Ishikawa (cell line): ENCODE data around the gene RASL10B.

Source experiments
- EP300 ChIP-seq: IDR thresholded peaks from 2 replicates; pipeline ENCODE4 v1.6.1; 2012; ENCODE audit warnings: borderline replicate concordance
- RAD21 ChIP-seq: IDR thresholded peaks from 2 replicates; pipeline ENCODE4 v1.6.1; 2012; ENCODE audit warnings: low read depth
- TEAD4 ChIP-seq: IDR thresholded peaks from 2 replicates; pipeline ENCODE4 v1.6.1; 2012
- YY1 ChIP-seq: IDR thresholded peaks from 2 replicates; pipeline ENCODE4 v1.6.1; 2012; ENCODE audit warnings: low read depth
- ZBTB7A ChIP-seq: IDR thresholded peaks from 2 replicates; pipeline ENCODE4 v1.6.1; 2012; ENCODE audit warnings: low read depth
- TF ChIP-seq, protein P1 (sequence below): IDR thresholded peaks from 2 replicates; pipeline ENCODE4 v1.6.1; 2012
- TF ChIP-seq, protein P2 (sequence below): IDR thresholded peaks from 2 replicates; pipeline ENCODE4 v1.6.1; 2012; ENCODE audit warnings: low read depth, mild to moderate bottlenecking

DNA sequence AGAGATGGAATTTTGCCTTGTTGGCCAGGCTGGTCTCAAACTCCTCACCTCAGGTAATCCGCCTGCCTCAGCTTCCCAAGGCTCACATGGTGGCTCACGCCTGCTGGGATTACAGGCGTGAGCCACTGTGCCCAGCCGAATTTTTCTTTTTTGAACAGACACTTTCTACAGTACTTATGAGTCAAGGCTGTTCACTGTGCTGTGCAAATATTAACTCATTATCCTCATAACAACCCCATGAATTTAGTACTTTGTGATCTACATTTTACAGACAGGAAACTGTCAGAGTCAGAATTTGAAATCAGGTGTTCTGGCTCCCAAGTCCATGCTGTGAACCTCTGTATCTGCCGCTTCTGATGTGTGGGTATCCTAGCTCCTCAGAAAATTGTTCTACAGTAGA is 25.7 kb upstream of the RASL10B start:
- TF ChIP-seq, protein P1, sequence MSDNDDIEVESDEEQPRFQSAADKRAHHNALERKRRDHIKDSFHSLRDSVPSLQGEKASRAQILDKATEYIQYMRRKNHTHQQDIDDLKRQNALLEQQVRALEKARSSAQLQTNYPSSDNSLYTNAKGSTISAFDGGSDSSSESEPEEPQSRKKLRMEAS: no peak
- TF ChIP-seq RAD21 (no peak), EP300 (no peak), YY1 (no peak), TEAD4 (no peak), ZBTB7A (no peak)
- TF ChIP-seq, protein P2, sequence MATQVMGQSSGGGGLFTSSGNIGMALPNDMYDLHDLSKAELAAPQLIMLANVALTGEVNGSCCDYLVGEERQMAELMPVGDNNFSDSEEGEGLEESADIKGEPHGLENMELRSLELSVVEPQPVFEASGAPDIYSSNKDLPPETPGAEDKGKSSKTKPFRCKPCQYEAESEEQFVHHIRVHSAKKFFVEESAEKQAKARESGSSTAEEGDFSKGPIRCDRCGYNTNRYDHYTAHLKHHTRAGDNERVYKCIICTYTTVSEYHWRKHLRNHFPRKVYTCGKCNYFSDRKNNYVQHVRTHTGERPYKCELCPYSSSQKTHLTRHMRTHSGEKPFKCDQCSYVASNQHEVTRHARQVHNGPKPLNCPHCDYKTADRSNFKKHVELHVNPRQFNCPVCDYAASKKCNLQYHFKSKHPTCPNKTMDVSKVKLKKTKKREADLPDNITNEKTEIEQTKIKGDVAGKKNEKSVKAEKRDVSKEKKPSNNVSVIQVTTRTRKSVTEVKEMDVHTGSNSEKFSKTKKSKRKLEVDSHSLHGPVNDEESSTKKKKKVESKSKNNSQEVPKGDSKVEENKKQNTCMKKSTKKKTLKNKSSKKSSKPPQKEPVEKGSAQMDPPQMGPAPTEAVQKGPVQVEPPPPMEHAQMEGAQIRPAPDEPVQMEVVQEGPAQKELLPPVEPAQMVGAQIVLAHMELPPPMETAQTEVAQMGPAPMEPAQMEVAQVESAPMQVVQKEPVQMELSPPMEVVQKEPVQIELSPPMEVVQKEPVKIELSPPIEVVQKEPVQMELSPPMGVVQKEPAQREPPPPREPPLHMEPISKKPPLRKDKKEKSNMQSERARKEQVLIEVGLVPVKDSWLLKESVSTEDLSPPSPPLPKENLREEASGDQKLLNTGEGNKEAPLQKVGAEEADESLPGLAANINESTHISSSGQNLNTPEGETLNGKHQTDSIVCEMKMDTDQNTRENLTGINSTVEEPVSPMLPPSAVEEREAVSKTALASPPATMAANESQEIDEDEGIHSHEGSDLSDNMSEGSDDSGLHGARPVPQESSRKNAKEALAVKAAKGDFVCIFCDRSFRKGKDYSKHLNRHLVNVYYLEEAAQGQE: no peak
